Measurements from ENCODE around the gene TRAF7. TPM values are rescaled to one million over a fixed set of nuclear protein-coding genes. Genes with fewer than 3 reads are reported as not detected.
"Not testable (repeated sequence)": the region's sequence is repeated elsewhere in the genome, so short reads cannot be mapped to it uniquely, and the experiment has no call there.

Gene TRAF7
- total RNA-seq, 2 experiments from 2014 or later, result 59.5 to 72.9 TPM

DNA sequence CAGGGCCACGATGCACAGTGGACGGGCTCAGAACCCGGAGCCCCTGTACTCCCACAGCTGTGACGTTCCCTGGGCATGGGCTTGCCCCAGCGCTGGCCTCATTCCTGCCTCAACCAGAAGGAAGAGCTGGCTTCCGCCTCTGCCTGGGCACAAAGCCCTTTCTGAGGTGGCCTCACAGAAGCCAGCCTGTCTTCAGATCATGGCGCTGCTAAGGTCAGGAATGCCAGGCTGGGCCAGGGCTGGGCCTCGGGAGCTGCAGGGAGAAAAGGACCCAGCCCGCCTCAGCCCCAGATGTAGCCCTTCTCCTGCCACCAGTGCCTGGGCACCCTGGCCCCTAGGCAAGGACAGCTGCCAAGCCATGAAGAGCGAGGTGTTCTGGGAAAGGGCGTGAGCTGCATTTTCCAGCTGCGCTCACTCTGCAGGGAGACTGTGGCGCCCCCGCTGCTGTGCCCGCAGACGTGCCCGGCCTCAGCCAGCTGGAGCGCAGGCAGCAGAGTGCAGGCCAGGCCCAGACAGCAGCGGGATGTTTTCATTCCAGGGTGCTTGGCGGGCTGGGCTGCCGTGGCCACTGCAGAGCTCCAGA lies 29.3 kb upstream of the TRAF7 start:
- H3K9me3 Mint-ChIP-seq (ENCODE audit: low read depth); H3K27ac Mint-ChIP-seq; DNase-seq; H3K36me3 Mint-ChIP-seq; ATAC-seq; CTCF ChIA-PET; H3K27me3 Mint-ChIP-seq; H3K4me1 Mint-ChIP-seq; H3K4me3 Mint-ChIP-seq: not testable (repeated sequence)

DNA sequence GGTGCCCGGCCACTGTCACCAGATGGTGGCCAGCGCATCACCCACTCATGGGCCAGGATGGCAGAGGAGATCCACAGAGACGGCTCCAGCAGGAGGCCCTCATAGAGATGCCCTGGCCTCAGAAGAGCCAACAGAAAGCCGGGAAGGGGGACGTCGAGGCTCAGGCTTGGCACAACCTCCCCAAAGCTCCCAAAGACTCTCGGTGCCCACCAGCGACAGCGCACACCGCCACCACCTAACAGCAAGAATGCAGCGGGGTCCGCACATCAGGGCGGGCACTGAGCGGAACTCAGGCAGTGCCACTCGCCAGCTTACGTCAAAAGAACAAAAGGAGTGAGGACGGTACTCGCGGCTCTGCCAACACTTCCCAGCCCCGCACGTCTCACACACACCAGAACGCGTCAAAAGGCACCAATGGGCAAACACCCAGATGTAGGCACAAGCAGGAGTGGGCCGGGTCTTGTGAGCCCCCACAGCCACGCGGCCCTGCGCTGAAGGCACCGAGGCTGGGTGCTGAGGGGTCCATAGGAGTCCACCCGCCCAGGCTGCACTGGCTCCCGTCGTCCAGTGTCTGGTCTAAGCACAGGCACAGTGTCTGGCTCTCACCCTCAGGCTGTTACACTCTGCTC lies 28.5 kb upstream of the TRAF7 start:
- H3K27ac Mint-ChIP-seq; H3K36me3 Mint-ChIP-seq; DNase-seq; H3K4me3 Mint-ChIP-seq; H3K27me3 Mint-ChIP-seq; ATAC-seq; CTCF ChIA-PET; H3K9me3 Mint-ChIP-seq (ENCODE audit: low read depth); H3K4me1 Mint-ChIP-seq: not testable (repeated sequence)

DNA sequence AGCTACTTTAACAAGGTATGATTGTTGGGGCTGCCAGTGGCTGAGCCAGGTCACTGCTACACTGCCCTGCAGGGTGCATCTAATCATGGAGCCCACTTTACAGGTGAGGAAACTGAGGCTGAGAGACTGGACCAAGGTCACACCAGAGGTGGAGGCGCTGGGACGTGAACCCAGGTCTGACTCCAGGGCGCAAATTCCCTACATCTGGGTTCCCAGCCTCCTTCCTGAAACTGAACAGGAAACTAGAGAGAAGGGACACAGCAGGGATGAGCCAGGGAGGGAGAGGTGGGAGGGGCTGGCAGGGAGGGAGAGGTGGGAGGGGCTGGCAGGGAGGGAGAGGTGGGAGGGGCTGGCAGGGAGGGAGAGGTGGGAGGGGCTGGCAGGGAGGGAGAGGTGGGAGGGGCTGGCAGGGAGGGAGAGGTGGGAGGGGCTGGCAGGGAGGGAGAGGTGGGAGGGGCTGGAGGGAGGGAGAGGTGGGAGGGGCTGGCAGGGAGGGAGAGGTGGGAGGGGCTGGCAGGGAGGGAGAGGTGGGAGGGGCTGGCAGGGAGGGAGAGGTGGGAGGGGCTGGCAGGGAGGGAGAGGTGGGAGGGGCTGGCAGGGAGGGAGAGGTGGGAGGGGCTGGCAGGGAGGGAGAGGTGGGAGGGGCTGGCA lies 27.8 kb upstream of the TRAF7 start:
- H3K9me3 Mint-ChIP-seq (ENCODE audit: low read depth); H3K27ac Mint-ChIP-seq; CTCF ChIA-PET; H3K27me3 Mint-ChIP-seq; H3K4me1 Mint-ChIP-seq; H3K4me3 Mint-ChIP-seq; H3K36me3 Mint-ChIP-seq; DNase-seq: not testable (repeated sequence)
- peak; percentile 9 for ATAC-seq

DNA sequence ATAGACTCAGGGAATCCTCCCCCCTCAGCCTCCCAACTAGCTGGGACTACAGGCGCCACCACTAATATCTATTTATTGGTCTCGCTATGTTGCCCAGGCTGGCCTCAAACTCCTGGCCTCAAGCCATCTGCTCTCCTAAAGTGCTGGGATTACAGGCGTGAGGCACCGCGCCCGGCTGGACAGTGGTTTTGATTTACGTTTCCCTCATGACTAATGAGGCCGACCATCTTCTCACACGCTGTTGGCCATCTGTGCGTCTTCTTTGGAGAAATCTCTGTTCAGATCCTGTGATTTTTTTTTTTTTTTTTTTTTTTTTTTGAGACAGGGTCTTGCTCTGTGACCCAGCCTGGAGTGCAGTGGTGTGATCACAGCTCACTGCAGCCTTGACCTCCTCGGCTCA lies 26.3 kb upstream of the TRAF7 start:
- H3K4me1 Mint-ChIP-seq; ATAC-seq; H3K36me3 Mint-ChIP-seq; H3K4me3 Mint-ChIP-seq; DNase-seq; H3K27me3 Mint-ChIP-seq; H3K9me3 Mint-ChIP-seq (ENCODE audit: low read depth): not testable (repeated sequence)
- peak overlapping the region; percentile 89 for H3K27ac Mint-ChIP-seq
- CTCF ChIA-PET, result interaction anchor here (1.1 kb wide), 1 partner anchor 11 kb away, joined by 4 read pairs; no protein-coding TSS in a partner anchor

DNA sequence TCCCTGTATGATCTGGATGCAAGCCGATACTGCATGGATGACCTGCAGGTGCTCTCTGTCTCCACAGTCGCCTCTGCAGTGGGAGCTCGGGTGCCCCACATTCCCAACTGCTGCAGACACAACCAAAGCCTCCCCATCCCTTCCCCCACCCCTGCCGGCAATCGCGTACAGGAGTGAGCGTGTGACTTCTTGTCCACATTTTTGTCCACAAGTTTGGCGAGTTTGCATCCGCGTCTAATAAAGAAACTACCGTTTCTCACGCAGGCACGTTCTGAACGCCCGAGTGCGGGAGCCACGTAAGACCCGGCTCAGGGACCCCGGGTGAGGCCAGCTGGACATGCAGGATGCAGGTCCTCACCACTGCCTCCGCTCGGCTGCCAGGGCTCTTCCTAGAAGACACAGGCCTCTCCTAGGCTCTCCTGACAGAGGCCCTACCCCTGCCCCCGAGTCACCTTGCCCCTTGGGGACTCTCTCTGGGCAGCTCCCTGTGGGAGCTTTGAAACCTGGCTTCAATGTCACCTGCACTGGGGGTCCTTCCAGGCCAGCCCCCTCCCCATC lies 25.6 kb upstream of the TRAF7 start:
- ATAC-seq, DNase-seq: not testable (repeated sequence)

DNA sequence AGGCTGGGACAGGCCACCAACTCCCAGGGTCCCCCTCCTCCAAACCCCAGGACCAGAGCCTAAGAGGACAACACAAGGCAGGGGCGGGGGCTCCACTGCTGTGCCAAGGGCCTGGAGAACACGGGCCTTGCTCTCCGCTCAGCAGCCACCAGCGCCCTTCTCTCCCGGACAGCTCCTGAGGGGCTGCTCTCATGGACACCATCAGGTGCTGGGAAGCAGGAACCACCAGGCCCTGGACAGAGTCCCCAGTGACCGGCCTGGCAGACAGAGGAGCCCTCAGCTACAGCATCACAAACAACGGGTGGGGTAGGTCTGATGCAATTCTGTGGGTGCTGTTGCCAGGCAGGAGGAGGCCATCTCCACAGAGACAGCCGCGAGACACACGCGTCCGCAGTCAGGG lies 21.8 kb upstream of the TRAF7 start:
- H3K9me3 Mint-ChIP-seq (ENCODE audit: low read depth); H3K27ac Mint-ChIP-seq; DNase-seq; CTCF ChIA-PET; H3K36me3 Mint-ChIP-seq; H3K27me3 Mint-ChIP-seq; ATAC-seq; H3K4me3 Mint-ChIP-seq: not testable (repeated sequence)
- peaks cover 11% of the 10 kb centered on the region for H3K4me1 Mint-ChIP-seq

More for the DNA sequence above, 25.6 kb upstream of the TRAF7 start:
- H3K36me3 Mint-ChIP-seq; H3K27ac Mint-ChIP-seq; H3K9me3 Mint-ChIP-seq (ENCODE audit: low read depth); H3K4me3 Mint-ChIP-seq; H3K27me3 Mint-ChIP-seq; CTCF ChIA-PET; H3K4me1 Mint-ChIP-seq: not testable (repeated sequence)

DNA sequence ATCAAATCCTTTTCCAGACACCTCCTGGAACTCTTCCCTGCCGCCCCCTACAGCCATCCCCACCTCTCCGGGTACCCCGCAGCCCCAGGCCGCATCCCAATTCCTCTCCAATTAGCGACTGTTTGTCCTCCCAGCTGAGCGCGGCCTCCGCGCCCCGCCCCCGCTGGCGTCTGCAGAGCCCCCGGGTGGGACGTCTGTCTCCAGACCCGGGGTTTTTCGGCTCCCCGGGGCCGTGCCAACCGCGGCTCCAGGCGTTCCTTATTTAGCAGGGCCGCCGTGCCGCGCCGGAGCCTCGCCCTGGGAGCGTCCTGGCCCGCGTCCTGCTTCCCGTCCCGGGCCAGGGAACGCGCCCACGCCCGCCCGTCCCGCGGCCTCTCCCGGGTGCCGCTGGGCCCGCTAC lies 20.5 kb upstream of the TRAF7 start:
- H3K27ac Mint-ChIP-seq; DNase-seq; H3K36me3 Mint-ChIP-seq; ATAC-seq; H3K9me3 Mint-ChIP-seq (ENCODE audit: low read depth); H3K4me1 Mint-ChIP-seq; CTCF ChIA-PET; H3K27me3 Mint-ChIP-seq: not testable (repeated sequence)
- H3K4me3 Mint-ChIP-seq, result peak overlapping the region; percentile 73

DNA sequence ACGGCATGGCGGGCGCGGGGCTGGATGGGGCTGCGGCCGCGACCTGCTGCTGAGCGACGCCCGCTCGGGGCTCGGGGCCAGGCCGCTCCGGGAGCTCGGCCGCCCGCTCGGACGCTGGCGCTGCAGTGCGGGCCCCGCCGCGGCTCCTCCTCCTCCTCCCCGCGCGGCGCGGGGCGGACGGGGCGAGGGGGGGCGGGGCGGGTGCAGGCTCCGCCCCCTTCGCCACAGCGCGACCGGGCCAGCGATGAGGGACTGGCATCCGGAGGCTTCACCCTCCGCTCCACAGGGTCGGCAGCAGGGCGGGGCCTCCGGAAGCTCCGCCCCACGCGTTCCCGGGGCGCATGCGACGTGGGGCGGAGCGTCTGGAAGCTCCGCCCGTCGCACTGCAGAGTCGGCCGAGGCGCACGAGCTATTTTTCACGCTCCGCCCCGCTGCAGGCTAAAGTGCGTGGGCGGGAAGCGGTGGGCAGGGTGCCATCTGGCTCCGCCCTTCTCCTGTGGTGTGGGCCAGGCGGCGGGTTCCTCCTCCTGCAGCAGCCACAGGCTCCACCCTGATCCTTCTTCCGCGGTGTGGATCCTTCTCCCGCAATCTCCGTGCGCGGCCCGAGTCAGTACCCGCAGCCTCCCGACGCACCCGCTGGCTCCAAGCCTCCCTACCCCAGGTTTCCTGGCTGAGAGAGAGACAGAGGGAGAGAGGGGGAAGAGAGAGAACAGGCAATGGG lies 19.7 kb upstream of the TRAF7 start, which contains the start of gene PKD1:
Gene PKD1, minus strand, starts transcription at position 129 of the 721 bp plus-strand sequence. CDS start 209 bp downstream, outside the sequence.
- CTCF ChIA-PET, result interaction anchor here (0.7 to 6.7 kb wide), 4 partner anchors 18 to 132 kb away, joined by 3 to 78 read pairs (median 6); partner anchors contain the start of genes NTHL1, TRAF7 and TSC2
- not testable (repeated sequence) for H3K27me3 Mint-ChIP-seq; H3K9me3 Mint-ChIP-seq (ENCODE audit: low read depth); H3K36me3 Mint-ChIP-seq
- Mint-ChIP-seq H3K4me3 (peak within 1 kb of the TSS; percentile 83), H3K27ac (peak within 1 kb of the TSS; percentile 90), H3K4me1 (peaks cover 16% of the 10 kb centered on the region)
- peak; percentile 98 for DNase-seq
- peak; percentile 85 for ATAC-seq

DNA sequence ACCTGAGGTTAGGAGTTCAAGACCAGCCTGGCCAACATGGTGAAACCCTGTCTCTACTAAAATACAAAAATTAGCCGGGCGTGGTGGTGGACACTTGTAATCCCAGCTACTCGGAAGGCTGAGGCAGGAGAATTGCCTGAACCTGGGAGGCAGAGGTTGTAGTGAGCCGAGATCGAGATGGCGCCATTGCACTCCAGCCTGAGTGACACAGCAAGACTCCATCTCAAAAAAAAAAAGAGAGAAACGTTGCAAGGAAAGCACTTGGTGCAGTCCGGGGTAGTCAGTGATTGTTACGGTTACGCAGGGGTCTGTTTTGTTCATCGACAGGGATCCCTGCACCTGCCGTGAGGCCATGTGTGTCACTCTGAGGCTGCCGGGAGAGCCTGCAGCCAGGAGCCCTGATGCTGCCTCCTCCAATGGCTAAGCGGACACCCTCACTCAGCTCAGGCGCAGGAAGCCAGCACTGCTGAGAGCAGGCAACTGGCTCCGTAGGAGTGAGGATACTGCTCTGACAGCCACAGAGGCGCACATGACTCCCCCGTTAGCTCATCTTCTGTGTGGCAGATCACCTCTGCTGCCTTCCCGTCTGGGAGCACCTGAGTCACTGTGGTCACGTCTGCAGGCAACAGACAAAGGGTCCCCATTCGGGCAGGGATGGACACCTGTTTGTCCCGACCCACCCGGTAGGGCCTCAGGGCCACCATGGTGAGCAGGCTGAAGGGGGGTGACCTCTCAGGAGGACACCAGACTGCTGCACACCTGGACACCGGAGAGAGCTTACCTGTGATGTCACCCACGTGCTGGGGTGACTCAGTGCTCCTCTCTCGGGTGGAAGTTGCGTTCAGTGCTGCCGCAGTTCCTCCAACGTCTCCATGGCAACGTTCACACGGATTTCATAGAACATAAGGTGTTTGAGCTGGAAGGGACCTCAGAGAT lies 12.4 kb upstream of the TRAF7 start:
- no peak for ATAC-seq
- Mint-ChIP-seq H3K27ac (no peak overlapping the region), H3K27me3 (peaks cover 4% of the 10 kb centered on the region), H3K4me1 (peaks cover 7% of the 10 kb centered on the region), H3K4me3 (no peak overlapping the region), H3K9me3 (ENCODE audit: low read depth) (no peaks in the 10 kb centered on the region), H3K36me3 (no peaks in the 10 kb centered on the region)
- CTCF ChIA-PET, result interaction anchor here (0.7 to 8.3 kb wide), 4 partner anchors 10 to 142 kb away, joined by 3 to 118 read pairs (median 6); partner anchors contain the start of gene NPW
- no peak for DNase-seq

DNA sequence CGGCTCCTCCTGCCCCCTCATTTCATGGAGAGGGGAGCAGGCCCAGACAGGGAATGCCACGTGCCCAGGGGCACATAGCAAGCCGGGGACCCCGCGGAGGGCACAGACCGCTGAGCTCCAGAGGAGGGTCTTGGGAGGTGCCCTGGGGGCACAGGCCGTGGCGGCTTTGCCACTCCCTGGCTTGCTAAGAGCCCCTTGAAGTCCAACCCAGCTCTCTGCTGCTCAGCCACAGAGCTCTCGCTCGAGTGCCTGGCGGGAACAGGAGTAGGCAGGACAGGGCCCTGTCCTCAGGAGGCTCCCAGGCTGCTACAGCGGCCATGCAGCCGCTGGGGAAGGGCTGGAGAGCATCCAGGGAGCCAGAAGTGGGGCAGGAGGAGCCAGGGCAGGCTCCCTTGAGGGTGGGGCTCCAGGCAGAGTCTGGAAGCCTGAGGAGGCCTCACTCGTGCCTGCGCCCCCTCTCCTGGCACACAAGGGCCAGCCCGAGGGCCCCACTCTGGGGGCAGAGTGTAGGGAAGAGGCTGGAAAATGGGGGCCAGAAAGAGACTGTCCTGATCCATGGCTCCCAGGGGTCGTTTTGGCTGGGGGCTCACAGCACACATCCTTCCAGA lies 11.6 kb upstream of the TRAF7 start:
- Mint-ChIP-seq H3K4me3 (no peak overlapping the region), H3K27ac (no peak overlapping the region), H3K9me3 (ENCODE audit: low read depth) (no peaks in the 10 kb centered on the region), H3K36me3 (no peaks in the 10 kb centered on the region), H3K27me3 (peaks cover 4% of the 10 kb centered on the region), H3K4me1 (peaks cover 7% of the 10 kb centered on the region)
- ATAC-seq, result no peak
- no peak for DNase-seq
- CTCF ChIA-PET, result interaction anchor here (8.3 kb wide), 1 partner anchor 122 kb away, joined by 118 read pairs; the partner anchor contains the start of gene NPW

DNA sequence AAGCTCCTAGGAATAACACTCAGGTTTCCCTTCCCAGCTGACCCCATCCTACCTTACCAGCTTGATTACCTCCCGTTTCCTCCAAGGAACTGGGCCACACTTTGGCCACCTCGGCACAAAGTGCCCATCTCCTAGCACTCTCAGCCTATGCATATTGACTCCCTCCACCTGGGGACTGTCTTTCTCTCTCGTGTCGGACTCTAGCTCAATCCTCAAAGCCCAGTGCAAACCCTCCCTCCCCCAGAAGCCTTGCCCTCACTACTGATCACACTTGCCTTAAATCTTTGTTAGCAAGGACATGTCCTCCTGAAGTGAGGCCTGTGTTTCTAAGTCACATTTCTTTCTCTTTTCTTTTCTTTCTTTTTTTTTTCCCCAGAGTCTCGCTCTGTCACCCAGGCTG lies 9.7 kb upstream of the TRAF7 start:
- peaks cover 10% of the 10 kb centered on the region for H3K4me1 Mint-ChIP-seq
- H3K27me3 Mint-ChIP-seq, result peaks cover 7% of the 10 kb centered on the region
- H3K27ac Mint-ChIP-seq, result no peak overlapping the region
- no peak for DNase-seq
- CTCF ChIA-PET, result interaction anchor here (0.9 to 8.3 kb wide), 5 partner anchors 9 to 129 kb away, joined by 3 to 118 read pairs (median 5); partner anchors contain the start of genes NPW and TRAF7
- no peak overlapping the region for H3K4me3 Mint-ChIP-seq
- no peak for ATAC-seq
- H3K36me3 Mint-ChIP-seq, result no peaks in the 10 kb centered on the region
- H3K9me3 Mint-ChIP-seq (ENCODE audit: low read depth), result no peaks in the 10 kb centered on the region

DNA sequence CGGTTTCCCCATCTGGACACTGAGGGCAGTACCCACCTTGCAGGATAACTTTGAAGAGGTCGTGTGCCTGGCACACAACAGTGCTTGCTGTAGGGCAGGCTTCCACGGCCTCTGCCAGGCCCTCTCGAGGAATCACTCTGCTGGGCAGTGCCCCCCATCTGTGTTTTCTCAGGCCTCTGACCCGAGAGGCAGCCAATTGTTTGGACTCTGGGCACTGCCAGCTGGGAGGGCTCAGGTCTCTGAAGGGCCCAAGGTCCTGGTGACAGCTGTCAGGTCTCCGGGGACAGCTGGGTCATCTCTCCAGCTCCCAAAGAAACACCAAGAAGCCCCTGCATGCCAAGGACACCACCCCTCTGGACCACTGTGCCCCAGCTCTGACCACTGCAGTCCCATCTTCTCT lies 8.2 kb upstream of the TRAF7 start:
- Mint-ChIP-seq H3K27ac (no peak overlapping the region), H3K36me3 (peaks cover 8% of the 10 kb centered on the region), H3K4me3 (no peak overlapping the region), H3K27me3 (peaks cover 7% of the 10 kb centered on the region), H3K9me3 (ENCODE audit: low read depth) (no peaks in the 10 kb centered on the region), H3K4me1 (peaks cover 23% of the 10 kb centered on the region)
- DNase-seq (no peak), ATAC-seq (no peak)
- CTCF ChIA-PET, result interaction anchor here (1.1 to 1.7 kb wide), 4 partner anchors 120 to 143 kb away, joined by 3 to 8 read pairs (median 6); no protein-coding TSS in a partner anchor

All from activated CD8-positive, alpha-beta memory T cell treated with anti-CD3 and anti-CD28 coated beads, Interleukin-2, amount 10 ng/mL, durations not matched to agents 7 days and 5 days (primary cell).